SK-N-SH (cell line): ENCODE data around the gene DDX54.

ENCODE experiments used
- CHD2 ChIP-seq: fragments of 150-350 bp; IDR thresholded peaks from 2 replicates; pipeline ENCODE4 v1.6.1; 2018; ENCODE audit warnings: low read length; ENCODE audit not compliant: partially characterized antibody
- CTCF ChIP-seq: fragments of 200-600 bp; sonication (generic); IDR thresholded peaks from 2 replicates; pipeline ENCODE4 v1.6.1; 2017; ENCODE audit warnings: antibody characterized with exemption, mild to moderate bottlenecking, moderate library complexity
- EZH2phosphoT487 ChIP-seq: fragments of 200-600 bp; sonication (generic); IDR thresholded peaks from 2 replicates; pipeline ENCODE4 v1.6.1; 2017; ENCODE audit warnings: low read depth, mixed run types, mild to moderate bottlenecking, antibody characterized with exemption, moderate library complexity, borderline replicate concordance
- MXI1 ChIP-seq: IDR thresholded peaks from 2 replicates; pipeline ENCODE4 v1.6.1; 2012; ENCODE audit warnings: mild to moderate bottlenecking, low read depth, low read length, improper control_type of control experiment
- POLR2AphosphoS5 ChIP-seq: IDR thresholded peaks from 2 replicates; pipeline ENCODE4 v1.6.1; 2012; ENCODE audit warnings: low read depth, low read length
- RAD21 ChIP-seq: IDR thresholded peaks from 2 replicates; pipeline ENCODE4 v1.6.1; 2012; ENCODE audit warnings: mild to moderate bottlenecking, low read length
- RCOR1 ChIP-seq: fragments of 150-350 bp; IDR thresholded peaks from 2 replicates; pipeline ENCODE4 v1.6.1; 2017; ENCODE audit warnings: antibody characterized with exemption, low read length
- REST ChIP-seq: IDR thresholded peaks from 2 replicates; pipeline ENCODE4 v1.6.1; 2012; ENCODE audit warnings: mild to moderate bottlenecking, low read depth, low read length, moderate library complexity
- TAF1 ChIP-seq: IDR thresholded peaks from 2 replicates; pipeline ENCODE4 v1.6.1; 2012; ENCODE audit warnings: low read depth, mild to moderate bottlenecking, low read length, moderate library complexity, borderline replicate concordance
- TEAD4 ChIP-seq: IDR thresholded peaks from 2 replicates; pipeline ENCODE4 v1.4.0; 2012; ENCODE audit warnings: mild to moderate bottlenecking, borderline replicate concordance; ENCODE audit not compliant: insufficient read depth
- YY1 ChIP-seq: IDR thresholded peaks from 2 replicates; pipeline ENCODE4 v1.4.0; 2012; ENCODE audit warnings: low read depth, mild to moderate bottlenecking
- TF ChIP-seq, protein P1 (sequence below): IDR thresholded peaks from 2 replicates; pipeline ENCODE4 v1.4.0; 2012; ENCODE audit warnings: low read depth
- TF ChIP-seq, protein P2 (sequence below): IDR thresholded peaks from 2 replicates; pipeline ENCODE4; 2012

GRCh38 chr12:113186666-113187325 is 1.5 kb upstream of the DDX54 start:
- TF ChIP-seq, protein P1, sequence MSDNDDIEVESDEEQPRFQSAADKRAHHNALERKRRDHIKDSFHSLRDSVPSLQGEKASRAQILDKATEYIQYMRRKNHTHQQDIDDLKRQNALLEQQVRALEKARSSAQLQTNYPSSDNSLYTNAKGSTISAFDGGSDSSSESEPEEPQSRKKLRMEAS = no peak
- no peak for TF ChIP-seq EZH2phosphoT487
- TF ChIP-seq CHD2 = no peak
- TF ChIP-seq MXI1 = no peak
- TF ChIP-seq CTCF = no peak
- TF ChIP-seq, protein P2, sequence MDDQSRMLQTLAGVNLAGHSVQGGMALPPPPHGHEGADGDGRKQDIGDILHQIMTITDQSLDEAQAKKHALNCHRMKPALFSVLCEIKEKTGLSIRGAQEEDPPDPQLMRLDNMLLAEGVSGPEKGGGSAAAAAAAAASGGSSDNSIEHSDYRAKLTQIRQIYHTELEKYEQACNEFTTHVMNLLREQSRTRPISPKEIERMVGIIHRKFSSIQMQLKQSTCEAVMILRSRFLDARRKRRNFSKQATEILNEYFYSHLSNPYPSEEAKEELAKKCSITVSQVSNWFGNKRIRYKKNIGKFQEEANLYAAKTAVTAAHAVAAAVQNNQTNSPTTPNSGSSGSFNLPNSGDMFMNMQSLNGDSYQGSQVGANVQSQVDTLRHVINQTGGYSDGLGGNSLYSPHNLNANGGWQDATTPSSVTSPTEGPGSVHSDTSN = no peak
- no peak for TF ChIP-seq YY1
- TF ChIP-seq TAF1 = no peak
- no peak for TF ChIP-seq POLR2AphosphoS5
- TF ChIP-seq TEAD4 = no peak
- TF ChIP-seq RAD21 = no peak
- TF ChIP-seq RCOR1 = no peak
- TF ChIP-seq REST = no peak
